NCI-H146 treated with DMSO at 0.1 percent for 48 hours (cell line): ENCODE data around the gene MEIS2.
A peak's percentile ranks its signal among the peaks of the same experiment; 100 is the strongest.
"Not testable (repeated sequence)": the region's sequence is repeated elsewhere in the genome, so short reads cannot be mapped to it uniquely, and the experiment has no call there.

Experiments
- DNase-seq: peaks from one replicate; lab custom pipeline; 2025; ENCODE audit not compliant: unreplicated experiment; lab: John Stamatoyannopoulos, UW

Gene MEIS2

DNA sequence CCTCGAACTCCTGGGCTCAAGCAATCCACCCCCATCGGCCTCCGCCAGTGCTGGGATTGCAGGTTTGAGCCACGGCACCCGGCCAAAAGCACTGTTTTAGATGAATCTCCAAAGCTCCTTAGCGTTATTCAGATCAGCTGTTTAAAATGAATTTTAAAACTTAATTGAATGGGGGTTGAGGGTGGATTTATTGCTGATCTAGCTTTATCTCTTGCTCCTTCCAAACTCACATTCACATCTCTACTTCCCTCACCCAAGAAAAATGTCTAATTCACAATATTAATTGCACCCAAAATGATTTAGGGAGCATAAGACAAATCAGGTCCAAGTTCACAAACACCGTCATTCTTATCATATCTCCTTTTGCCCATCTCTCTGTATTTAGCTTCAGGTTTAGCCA, 89.8 kb downstream of the MEIS2 start:
- no peak for DNase-seq

DNA sequence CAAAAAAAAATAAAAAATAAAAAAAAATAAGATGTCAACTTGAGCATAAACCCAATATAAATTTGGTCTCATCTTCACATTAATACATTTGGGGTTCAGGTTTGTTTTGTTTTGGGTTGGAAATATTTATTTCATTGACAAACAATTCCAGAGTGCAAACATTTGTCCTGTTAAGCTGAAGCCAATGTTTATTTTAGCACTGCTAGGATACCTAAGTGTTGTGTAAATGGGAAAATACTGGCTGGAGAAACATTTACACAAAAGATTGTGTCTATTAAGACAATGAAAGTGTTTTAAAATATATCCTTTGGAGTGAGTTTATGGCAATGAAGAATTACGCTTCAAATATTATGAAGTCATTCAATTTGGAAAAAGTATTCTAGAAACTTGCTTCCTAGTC, 91.1 kb downstream of the MEIS2 start:
- no peak for DNase-seq

DNA sequence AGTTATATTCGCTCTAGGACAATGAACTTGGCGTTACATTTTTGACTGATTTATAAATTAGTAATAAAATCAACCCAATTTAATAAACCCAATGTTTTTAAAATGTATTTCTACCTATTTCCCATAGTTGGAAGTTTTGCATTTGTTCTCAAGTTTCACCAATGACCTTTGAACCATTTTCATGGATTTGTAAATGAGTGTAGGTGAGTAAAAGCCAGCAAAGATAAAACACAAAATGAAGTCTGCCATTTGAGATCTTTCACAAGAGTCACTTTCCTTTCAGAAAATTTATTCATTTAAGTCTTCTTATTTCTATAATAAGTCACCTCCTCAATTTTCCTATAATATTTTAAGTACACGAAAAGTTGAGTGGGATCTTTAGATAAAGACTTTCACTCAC, 92.1 kb downstream of the MEIS2 start:
- no peak for DNase-seq

DNA sequence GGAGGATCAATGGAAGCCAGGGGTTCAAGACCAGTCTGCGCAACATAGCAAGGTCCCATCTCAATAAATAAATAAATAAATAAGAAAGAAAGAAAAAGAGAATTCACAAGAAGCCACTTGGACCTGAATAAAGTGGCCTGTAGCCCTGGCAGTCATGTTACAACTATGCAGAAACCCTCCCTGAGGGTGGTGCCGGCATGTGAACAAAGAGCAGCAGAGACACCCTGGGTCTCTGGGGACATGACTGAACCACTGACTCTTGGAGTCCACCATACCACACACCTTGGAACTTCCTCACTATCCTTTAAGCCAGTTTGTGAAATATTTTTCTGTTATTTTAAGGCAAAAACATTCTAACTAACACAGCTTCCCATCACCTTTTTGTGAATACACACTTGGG, 93.0 kb downstream of the MEIS2 start:
- no peak for DNase-seq

DNA sequence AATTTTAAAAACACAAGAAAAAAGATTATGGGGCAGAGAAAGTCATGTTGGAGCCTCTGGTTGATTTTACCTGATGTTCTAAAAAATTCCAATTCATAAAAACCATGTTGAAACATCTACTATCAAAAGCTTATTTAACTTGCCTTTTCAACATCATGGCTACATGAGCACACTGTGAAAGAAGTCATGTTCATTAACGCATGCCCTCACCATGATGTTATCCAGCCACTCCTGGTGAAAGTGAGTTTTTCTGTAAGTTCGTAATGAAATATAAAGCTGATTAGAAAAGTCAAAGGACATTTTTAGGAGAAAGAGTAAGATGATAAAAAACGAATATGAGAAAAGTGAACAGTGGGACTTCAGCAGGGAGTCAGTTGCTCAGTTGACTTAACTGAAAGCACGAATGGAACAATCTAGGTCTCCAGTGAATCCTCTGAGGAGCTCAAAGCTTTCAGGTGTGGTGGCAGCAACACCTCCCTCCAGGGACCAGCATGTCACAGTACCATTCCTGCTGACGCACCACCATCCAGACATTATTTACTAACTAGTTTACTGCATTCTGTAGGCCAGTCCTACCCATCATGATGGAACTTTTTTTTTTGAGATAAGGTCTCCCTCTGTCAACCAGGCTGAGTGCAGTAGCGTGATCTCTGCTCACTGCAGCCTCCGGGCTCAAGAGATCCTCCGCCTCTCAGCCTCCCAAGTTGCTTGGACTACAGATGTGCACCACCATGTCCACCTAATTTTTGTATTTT, 95.2 kb downstream of the MEIS2 start:
- no peak for DNase-seq

DNA sequence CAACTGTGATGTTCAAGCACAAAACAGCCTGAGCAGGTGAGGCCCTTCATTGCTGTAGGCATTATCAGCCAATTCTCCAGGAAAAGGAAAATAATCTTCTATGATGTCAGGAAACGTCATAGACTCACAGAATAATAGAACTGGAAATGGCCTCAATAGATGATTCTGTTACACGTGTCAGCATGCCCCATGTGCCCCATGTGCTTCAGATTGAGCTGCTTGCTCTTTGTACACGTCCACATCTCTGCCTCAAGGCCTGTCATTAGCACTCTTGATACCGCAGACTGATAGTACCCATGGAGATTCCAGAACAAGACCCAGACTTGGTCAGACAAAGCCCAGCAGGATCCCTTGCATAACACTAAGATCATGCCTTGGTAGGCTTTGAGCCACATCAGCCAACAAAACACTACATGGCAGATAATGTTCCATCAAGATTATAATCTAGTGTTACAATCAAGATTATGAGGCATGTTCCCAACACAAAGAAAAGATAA, 95.9 kb downstream of the MEIS2 start:
- DNase-seq, result no peak

DNA sequence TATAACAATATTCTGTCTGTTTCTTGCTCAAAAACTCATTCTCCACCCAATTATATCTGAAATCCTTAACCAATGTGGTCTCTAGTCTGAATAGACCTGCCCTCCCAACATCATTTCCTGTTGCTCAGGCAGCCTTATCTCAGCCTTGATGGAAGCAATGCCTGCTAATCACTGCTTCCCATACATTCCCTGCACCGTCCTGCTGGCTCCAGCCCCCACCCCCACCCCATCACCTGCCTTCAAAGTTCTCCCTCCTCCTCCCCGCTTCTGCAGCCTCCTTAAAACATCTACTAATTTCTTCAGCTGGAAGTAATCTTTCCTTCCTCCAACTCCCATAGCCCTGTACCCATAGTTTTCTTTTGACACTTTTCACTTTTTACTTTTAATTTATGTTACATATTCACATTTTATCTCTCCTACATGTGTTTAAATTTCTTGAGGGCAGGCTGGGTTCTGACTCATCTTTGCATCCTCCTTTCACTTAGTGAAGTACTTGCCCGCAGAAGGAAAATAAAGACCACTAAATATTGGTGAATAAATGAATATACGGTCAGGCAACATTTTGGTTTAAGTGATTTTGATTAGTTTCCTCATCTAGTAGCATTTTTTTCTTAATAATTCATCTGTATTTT, 98.2 kb downstream of the MEIS2 start:
- no peak for DNase-seq

DNA sequence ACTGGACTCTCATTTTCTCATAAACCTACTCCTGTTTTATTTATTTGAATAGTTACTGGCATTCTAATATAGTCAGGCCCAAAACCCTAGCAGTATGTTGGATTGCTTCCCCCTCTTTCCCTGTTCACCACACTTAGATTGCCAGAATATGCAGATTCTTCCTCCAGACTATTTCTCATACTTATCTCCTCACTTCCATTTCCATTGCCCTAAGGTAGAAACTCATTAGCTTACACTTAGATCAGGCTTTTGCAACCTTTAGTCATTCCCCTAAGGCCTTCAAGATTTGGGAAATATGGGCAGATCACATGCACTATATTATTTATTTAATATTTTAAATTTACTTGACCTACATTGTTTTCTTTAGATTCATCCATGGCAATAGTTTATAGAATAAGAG, 98.9 kb downstream of the MEIS2 start:
- no peak for DNase-seq

DNA sequence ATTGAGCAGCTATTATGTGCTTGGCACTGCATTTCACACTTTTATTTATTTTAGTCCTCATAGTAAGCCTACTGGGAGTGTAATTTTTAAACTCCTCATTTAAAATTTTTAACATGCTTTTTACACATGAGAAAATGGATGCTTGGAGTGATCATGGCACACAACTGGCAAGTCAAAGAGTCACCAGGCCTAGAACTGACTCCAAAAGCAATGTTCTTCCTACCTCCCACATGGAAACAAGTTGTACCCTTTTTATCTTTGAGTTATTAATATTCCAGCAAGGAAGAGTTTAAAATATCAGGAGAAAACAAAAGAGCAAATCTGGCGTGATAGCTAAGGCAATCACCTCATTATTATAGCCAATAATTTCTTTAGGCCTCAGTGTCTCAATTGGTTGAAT, 100.6 kb downstream of the MEIS2 start:
- no peak for DNase-seq

DNA sequence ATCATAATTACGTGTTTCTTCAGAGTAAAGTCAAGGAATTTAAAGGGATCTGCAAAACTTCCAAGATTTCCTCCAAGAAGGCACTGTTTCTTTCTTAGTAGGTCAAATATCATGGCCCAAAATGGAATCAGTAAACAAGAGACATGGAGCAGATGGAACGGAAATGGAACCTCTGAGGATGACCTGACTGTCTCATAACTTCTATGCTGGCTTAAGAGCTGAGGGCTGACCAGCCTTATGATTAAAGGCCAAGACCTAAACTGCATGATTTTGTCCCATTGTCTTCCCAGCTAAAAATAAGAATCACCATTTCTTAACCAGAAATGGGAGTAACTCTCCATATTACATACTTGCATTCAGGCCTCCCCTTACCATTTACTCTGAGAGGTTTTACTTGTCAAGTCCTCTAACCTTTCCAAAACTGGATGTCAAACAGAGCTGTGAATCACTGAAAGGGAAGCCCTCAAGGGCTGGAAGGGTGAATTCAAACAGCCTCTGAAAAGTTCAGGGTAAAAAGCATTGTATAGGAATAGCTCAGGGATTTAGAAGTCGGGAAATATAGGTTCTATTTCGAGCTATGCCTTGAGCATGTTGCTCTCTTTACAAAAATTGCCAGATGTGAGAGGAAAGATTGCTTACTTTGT, 103.7 kb downstream of the MEIS2 start:
- DNase-seq, result no peak

DNA sequence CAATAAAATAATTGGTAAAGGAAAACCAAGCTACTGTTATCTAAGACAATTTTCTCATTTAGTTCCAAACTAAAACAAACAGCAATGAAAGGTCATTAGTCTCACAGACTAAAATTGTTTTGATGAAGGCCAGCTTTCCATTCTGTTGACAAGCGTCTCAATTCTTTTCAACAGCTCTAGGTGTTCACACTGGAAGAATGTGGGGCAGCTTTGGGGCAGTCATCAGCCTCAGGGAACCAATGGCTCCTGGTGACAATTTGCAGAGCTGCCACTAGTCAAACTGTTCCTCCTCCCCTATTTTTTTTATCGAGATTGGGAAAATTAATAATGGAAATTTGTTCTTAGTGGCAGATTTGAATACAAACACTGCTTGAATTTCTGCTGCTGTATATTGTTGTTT, 104.2 kb downstream of the MEIS2 start:
- no peak for DNase-seq

DNA sequence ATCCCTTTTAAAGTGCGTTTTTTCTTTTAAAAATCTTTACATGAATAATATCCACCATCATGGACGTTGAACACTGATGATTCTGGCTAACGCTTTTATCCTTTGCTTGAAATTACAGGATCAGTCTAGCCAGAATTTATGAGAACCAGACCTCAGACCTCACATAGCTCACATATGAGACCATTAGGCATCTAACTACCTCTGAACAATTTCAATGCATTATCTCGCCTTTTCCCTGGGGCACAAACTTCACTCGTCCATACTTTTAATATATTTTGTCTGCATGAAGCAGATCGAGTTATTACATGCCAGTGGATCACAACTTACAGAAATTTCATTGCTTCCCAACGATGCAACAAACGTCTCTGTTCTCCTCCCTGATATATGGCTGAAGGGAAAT, 105.6 kb downstream of the MEIS2 start:
- no peak for DNase-seq

DNA sequence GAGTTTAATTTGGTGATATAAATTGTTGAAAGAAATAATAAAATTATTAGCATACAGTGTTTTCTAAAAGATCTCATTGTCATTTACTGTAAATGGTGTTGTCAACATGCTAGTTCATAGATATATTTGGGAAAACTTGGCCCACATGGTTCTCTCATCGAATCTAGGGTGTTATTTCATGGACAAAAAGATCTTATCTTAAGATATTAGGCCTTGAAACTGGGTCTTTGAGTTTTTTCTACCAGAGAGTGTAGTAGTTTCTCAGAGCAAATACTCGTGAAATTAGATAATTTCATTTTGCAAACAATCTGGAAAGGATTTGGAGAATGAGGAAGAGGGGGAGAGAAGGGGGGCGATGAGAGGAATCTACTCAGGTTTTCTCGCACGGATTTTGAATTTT, 107.9 kb downstream of the MEIS2 start:
- no peak for DNase-seq

DNA sequence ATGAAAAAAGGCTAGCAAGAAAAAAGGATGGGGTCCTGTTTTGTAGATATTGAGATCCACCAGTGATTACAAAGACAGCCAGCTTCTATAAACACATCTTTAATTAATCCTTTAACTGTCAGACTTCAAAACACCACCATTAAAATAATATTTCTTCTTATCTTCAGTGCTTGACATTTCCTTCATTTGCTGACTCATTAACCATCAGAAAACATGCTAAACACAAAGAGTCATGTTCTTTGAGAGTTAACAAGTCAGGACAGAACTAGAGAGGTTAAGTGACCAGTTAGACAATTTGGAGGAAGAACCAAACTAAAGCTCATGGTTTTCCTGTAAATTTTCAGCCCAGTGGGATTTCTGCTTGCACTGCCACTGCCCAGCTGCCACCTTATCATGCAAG, 111.4 kb downstream of the MEIS2 start:
- no peak for DNase-seq

DNA sequence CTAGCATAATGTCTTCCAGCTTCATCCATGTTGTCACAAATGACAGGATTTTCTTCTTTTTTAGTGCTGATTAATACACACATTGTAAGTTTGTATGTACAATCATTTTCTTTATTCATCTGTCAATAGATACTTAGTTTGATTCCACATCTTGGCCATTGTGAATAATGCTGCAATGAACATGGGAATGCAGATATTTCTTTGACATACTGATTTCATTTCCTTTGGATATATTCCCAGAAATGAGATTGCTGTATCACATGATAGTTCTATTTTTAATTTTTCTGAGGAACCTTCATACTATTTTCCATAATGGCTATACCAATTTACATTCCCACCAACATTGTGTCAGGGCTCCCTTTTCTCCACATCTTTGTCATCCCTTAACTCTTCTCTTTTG, 117.9 kb downstream of the MEIS2 start:
- no peak for DNase-seq

DNA sequence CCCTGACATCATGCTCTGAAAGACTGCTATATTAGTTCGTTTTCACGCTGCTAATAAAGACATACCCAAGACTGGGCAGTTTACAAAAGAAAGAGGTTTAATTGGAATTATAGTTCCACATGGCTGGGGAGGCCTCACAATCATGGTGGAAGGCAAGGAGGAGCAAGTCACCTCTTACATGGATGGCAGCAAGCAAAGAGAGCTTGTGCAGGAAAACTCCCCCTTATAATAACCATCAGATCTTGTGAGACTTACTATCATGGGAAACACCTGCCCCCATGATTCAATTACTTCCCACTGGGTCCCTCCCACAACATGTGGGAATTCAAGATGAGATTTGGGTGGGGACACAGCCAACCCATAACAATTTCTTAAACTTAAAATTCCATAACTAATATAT, 120.1 kb downstream of the MEIS2 start:
- not testable (repeated sequence) for DNase-seq

DNA sequence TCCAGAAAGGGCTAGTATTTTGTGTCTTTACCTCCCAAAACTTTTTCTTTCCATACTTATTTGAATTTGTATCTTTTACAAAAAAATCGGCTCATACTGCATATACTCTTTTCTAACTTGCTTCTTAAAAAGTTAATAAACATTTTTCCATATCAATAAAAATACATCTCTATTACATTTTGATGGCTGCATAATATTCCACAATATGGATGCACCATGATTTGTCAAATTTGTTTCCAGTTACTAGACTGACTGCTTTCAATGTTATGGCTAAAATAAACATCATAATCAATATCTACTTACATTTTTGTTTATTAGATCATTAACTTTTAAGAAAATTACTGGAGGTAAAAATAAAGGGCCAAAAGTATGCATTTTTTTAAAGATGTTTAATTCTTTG, 121.7 kb downstream of the MEIS2 start:
- DNase-seq, result no peak

DNA sequence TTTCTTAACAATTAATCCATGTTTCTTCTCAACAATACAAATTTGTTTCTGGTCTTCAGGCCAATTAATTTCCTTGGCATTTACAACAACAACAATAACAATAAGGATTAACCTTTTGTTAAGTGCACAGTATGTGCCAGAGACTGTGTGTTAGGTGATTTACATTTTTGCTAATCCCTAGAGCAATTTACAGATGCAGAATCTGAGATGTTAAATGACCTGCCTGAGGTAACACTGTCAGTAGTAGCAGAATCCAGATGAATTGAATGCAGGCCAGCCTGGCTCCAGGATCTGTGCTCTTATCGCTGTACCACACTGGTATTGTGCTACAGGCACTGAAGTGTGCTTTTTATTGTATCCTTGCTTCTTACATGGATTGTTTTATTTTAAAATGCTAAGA, 122.2 kb downstream of the MEIS2 start:
- DNase-seq, result no peak

DNA sequence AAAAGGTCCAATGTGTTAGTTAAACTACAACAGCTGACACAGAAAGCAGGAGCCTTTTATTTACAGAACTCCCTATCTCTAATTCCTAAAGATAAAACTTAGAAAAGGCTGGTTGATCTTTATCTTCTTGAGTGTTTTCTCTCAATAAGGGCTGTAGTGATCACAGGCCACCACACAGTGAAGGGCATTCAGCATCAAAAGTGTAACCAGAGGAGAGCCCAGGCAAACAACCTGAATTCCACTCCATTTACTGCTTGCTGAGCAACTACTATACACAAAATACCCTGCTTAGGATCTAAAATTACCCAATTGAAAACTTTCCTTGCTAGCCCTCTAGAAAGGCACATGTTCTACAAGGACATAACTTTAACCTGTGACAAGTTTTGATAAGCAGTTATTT, 122.7 kb downstream of the MEIS2 start:
- DNase-seq, result no peak

DNA sequence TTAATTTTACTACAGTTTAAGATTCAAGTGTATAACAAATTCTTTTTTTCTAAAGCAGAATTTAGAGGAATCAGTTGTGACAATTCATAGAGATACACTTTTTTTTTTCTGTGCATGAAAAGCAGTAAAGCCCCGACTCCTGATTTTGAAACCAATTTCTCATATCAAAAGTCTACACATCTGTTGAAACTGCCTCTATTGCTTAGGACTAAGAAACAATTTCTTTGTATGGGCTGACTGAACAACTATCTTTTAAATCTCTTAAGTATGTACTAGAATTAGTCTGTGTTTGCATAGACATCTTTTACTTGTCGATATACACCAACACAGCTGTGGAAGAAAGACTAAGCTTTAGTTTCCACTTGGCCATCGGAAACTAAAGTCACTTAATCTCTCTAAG, 127.6 kb downstream of the MEIS2 start:
- no peak for DNase-seq

DNA sequence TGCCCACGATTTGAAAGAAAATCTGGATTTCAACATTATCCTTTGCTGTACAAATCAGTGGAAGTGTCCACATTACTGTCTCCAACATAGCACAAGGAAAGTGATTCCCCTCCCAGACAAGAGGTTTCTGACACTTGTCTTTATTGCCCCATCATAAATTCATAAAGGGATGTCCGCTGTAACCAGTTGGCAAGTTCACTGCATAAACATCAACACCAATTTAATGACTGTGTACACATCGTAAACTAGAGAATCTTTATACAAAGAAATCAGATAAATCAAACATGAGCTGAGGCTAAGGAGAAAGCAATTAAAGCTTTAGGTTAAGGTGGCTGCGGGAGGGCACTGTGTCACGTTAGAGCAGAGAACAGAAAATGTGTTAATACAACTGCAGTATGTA, 129.8 kb downstream of the MEIS2 start:
- peak; percentile 36 for DNase-seq

DNA sequence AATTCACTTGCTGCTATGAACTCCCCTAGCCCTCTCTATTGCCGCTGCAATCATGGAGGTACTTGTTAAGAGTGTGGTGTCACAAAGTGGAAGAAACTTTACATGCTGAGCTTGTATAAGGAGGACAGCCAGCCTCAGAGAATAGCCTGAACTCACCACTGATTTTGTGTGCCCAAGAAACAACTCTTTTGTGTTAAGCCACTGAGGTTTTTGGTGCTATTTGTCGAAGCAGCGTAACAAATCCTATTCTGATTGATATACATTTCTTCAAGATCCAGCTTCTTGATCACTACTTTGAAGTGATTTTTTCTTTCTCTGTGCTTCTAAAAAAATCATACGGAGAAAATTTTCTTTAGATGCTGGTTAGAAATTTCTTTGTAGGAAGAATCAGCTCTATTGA, 132.4 kb downstream of the MEIS2 start:
- DNase-seq, result no peak
